Skeletal muscle cell (primary cell): Measurements from ENCODE around the gene EPG5.
"Not testable (repeated sequence)": the region's sequence is repeated elsewhere in the genome, so short reads cannot be mapped to it uniquely, and the experiment has no call there.

ENCODE experiments used
- DNase-seq: peaks from one replicate; pipeline ENCODE4 v3.0.0-alpha.2; 2010; ENCODE audit warnings: low read depth
- H3K4me3 ChIP-seq: 2 replicates; pipeline ENCODE4 v1.5.1; 2011; ENCODE audit warnings: low read depth, mild to moderate bottlenecking, control low read depth, low read length, moderate library complexity

EPG5 gene, protein sequence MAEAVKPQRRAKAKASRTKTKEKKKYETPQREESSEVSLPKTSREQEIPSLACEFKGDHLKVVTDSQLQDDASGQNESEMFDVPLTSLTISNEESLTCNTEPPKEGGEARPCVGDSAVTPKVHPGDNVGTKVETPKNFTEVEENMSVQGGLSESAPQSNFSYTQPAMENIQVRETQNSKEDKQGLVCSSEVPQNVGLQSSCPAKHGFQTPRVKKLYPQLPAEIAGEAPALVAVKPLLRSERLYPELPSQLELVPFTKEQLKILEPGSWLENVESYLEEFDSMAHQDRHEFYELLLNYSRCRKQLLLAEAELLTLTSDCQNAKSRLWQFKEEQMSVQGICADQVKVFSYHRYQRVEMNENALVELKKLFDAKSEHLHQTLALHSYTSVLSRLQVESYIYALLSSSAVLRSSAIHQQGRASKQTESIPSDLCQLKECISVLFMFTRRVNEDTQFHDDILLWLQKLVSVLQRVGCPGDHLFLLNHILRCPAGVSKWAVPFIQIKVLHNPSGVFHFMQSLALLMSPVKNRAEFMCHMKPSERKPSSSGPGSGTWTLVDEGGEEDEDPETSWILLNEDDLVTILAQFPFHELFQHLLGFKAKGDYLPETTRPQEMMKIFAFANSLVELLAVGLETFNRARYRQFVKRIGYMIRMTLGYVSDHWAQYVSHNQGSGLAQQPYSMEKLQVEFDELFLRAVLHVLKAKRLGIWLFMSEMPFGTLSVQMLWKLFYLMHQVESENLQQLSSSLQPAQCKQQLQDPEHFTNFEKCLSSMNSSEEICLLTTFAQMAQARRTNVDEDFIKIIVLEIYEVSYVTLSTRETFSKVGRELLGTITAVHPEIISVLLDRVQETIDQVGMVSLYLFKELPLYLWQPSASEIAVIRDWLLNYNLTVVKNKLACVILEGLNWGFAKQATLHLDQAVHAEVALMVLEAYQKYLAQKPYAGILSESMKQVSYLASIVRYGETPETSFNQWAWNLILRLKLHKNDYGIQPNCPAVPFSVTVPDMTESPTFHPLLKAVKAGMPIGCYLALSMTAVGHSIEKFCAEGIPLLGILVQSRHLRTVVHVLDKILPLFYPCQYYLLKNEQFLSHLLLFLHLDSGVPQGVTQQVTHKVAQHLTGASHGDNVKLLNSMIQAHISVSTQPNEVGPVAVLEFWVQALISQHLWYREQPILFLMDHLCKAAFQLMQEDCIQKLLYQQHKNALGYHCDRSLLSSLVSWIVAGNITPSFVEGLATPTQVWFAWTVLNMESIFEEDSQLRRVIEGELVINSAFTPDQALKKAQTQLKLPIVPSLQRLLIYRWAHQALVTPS (N-terminal part only)

DNA sequence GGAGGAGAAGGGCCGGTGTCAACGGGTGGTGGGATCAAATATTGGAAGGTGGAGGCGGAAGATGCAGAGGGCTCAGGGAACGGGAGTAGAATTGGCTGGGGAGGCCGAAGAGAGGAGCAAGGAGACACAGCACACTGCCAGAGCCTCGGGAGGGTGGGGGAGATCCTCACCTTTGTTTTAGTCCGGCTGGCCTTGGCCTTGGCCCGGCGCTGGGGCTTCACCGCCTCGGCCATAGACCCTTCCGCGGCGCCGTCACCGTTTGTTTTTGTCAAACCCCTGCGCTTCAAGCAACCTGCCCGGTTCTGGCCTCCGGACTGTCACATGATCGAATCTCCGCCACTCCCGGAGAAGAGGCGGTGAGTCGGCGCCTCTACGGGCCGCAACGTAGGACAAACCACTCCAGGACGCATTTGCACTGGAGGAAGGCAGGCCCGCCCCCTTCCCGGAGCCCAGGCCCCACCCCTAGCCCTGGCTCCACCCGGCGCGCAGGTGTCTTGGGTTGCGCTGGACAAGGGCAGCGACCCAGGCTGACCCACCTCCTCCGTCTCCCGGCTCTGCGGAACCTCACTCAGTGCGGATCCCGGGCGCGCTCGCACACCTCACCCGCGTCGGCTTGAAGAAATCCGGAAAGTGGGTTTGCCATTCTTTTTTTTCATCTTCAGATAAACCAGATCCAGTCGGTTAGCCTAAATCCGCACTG lies at the start of gene EPG5:
Gene EPG5, minus strand, starts transcription at position 323 of the 700 bp plus-strand sequence. Its CDS starts 90 bp downstream, at position 233.
- peak within 1 kb of the TSS; percentile 80 for H3K4me3 ChIP-seq
- DNase-seq, result peak; percentile 83

DNA sequence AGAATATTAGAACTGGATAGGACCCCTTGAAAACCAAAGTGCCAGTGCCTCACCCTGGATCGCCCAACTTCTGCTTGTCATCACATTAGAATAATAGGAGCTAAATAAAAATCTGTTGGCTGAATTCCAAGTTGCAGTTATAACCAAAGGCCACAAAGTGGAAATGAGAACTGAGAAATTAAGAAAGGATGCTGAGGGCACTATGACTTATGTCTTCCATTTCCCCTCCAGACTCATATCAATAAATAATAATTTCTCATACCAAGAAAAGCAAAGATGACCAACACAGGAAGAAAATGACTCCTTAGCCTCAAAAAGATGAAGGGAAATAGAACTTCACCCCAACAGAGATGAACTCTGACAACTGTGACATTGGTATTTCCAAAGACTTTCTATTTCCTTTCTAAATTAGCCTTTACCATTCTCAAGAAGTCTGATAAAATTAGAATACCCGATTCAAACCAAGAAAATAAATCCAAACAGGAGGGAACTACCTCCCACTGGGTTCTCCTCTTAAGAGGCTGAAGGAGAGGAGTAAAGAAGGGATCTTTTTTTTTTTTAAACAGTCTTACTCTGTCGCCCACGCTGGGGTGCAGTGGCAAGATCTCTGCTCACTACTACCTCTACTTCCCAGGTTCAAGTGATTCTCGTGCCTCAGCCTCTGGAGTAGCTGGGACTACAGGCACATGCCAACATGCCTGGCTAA lies 46.5 kb upstream of the EPG5 start:
- no peak for DNase-seq
- H3K4me3 ChIP-seq, result no peak overlapping the region

DNA sequence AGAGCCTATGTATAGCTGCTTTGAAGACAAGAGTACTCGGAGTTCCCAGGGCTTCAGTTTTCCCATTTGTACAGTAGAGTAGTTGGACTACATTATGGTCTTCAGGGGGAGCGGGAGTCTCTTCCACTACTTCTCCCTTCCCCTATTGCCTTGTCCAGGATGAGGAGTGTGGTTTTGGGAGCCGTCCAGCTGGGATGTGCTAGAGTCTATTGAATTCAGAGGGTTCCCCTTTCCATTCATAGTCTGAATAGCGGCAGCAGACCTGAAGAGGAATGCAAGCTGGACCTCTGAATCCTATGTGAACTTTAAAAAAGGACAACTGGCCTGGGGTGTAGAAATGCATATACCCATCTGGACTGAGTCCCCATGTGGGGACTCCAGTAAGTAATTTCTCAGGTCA lies 43.5 kb upstream of the EPG5 start:
- DNase-seq, result no peak
- no peak overlapping the region for H3K4me3 ChIP-seq

DNA sequence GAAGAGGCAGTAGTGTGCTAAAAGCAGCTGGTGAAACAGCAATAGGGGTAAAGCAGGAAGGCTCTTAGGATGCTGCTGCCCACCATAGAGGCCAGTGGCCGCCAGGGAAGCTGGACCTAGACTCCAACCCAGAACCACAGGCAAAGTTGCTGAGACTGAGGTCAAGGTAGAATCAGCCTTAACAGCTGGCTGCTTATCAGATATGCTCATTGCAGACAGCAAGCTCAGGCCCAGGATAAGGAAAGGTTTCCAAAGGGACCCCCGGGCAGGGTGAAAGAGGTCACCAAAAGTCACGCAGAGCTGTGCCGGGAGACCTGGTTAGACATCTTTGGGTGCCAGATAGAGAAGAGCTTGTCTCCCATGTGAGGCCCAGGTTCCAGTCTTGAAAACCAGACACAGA lies 42.9 kb upstream of the EPG5 start:
- no peak overlapping the region for H3K4me3 ChIP-seq
- DNase-seq, result no peak

DNA sequence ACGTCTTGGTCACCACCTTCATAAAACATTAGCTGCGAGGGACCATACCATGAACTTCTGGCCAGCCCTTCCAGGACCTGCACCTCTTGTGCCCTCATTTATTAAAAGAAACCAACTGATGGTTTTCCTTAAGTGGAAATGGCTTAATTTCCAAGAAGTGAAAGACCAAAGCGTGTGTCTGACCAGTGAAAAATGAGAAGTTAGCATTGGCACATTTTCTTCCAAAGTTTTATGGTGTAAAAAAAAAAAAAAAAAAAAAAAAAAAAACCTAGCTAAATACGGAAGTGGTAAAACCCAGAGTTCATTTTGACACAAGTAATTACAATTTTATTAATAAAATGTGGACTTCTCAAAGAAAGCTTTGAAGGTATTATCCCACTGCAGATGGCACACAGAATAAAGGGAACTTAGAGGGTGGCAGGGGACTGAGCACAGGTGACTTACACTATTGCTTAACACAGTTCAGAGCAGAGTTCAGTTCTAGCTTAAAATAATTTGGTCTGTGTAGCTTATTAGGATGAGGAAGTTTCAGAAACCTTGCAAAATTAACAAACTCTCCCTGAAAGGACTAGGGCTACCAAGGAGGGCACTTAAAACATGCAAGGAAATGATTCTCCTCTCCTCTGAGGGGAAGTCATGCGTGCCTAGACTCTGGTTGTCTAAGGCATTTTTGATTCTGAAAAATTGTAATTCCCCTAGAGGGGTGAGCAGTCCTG lies 42.2 kb upstream of the EPG5 start:
- H3K4me3 ChIP-seq, result no peak overlapping the region
- no peak for DNase-seq

DNA sequence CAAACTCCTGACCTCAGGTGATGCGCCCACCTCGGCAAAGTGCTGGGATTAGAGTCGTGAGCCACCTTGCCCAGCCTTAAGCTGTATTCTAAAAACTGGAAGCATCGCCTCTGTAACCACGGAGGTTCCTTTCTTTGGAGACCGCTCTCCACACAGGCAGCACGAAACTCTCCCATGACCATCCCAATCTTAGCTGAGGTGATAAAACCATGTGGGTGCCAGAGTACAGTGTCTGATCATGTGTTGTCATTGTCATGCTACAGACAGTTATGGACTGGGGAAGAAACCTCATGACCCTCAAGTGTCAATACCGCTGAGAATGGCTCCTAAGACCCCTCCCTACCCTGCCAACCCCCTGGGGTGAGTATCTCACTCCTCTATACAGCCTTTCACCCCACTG lies 41.4 kb upstream of the EPG5 start:
- DNase-seq, result no peak
- no peak overlapping the region for H3K4me3 ChIP-seq

DNA sequence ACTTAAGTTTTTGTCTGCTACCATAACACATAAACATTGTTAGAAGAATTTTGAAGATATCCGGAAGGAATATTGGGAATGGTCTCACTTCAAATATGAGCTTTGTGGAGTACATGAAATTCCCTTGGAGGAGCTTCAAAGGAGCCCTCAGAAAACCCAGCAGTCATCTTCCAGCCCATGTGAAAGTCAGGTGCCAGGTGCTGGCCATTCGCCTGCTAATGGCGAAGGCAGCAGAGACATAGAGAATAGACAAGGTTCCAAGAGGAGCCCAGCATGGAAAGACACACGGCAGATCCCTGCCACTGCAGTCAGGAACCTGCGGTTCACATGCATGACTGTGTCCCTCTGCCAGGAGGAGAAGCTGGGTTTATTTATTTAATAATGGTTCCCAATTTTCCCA lies 40.0 kb upstream of the EPG5 start:
- DNase-seq, result no peak
- H3K4me3 ChIP-seq, result no peak overlapping the region

DNA sequence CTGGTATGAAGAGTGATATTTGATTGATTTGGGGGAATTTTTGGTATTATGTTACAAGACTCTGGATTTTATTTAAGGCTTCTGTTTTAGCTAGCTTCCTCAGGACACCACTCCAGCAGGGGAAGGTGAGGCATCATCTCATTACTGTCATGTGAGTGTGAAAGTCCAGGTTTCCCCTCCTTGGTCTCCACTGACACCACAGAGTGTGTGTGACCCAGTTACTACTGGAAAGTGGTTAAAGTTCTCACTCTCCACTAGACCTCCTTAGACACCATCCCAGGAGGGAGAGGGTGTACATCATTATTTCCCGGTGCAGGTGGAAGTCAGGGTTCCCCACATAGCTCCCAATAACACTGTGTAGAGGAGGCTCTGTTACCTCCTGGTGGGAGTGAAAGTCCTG lies 35.8 kb upstream of the EPG5 start:
- no peak overlapping the region for H3K4me3 ChIP-seq
- DNase-seq, result no peak

DNA sequence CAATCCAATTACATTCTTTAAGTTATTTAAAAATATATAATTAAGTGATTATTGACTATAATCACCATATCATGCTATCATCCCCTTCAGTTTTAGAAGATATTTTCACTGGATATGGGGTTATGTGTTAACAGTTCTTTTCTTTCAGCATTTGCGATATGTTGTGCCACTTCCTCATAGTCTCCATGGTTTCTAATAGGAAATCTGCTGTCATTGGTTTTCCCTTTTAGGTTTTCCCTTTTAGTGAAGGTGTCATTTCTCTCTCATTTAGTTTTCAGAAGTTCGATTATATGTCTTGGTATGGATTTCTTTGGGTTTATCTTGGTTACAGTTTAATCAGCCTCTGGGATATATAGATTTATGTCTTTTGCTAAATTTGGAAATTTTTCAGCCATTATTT lies 34.8 kb upstream of the EPG5 start:
- no peak for DNase-seq
- no peak overlapping the region for H3K4me3 ChIP-seq

DNA sequence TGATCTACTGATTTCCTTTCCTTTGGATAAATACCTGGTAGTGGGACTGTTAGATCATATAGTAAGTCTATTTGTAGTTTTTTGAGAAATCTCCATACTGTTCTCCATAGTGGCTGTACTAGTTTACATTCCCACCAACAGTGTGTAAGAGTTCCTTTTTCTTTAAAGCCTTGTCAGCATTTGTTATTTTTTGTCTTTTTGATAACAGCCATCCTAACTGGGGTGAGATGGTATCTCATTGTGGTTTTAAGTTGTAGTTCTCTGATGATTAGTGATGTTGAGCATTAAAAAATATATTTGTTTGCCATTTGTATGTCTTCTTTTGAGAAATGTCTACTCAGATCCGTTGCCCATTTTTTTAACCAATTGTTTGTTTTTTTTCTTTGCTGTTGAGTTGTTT lies 33.9 kb upstream of the EPG5 start:
- no peak for DNase-seq
- H3K4me3 ChIP-seq, result no peak overlapping the region

DNA sequence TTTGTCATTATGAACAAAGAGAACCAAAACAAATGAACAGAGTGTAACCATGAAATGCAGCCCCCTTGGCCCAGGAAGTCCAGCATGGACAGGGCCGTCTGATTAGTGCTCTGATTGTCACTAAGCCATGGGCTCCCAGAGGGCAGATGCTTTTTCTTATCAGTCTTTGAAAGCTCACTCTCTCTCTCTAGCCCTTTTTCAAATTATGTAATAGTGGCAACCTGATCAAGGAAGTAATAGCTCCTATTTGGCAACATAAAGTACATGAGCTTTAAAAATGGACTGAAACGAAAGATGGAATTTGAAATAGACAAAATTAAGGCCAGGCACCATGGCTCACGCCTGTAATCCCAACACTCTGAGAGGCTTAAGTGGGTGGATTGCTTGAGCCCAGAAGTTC lies 32.4 kb upstream of the EPG5 start:
- no peak for DNase-seq
- no peak overlapping the region for H3K4me3 ChIP-seq

DNA sequence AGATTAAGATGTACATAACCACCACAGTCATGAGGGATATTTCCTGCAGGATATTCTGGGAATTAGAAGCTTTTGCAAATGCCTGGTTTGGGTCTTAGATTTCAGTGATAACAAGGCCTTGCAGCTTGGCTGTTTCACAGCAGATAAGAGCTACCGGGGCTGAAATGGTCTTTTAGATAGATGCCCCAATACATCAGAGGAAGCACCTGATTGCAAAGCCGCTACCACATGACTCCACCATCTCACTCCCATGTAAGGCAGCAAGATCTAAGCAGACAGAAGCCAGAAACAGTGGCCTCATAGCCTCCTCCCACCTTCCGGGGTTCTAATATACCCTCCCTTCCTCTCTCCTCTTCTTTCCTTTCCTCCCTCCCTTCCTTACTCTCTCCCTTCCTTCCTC lies 31.1 kb upstream of the EPG5 start:
- no peak for DNase-seq
- no peak overlapping the region for H3K4me3 ChIP-seq

DNA sequence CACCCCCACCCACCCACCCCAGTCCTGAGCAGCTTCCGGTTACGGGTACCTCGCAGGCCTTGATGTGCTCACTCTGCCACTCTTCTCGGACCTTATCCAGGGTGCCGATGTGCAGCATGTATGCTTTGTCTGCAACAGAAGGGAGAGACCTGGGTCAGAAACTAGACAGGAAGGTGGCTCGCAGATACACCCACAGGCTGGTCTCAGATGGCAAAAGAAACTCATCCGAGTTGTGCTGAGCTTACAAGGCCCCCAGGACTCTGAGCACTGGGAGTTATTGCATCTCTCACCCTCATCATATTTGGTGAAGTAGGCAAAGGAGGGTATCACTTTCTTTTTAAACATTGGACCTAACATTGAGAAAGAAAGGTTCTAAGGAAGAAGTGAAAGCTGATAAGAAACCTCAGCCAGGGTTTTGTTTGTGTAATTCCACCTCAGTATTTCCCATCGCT lies 30.6 kb upstream of the EPG5 start:
- DNase-seq, result no peak
- no peak overlapping the region for H3K4me3 ChIP-seq

DNA sequence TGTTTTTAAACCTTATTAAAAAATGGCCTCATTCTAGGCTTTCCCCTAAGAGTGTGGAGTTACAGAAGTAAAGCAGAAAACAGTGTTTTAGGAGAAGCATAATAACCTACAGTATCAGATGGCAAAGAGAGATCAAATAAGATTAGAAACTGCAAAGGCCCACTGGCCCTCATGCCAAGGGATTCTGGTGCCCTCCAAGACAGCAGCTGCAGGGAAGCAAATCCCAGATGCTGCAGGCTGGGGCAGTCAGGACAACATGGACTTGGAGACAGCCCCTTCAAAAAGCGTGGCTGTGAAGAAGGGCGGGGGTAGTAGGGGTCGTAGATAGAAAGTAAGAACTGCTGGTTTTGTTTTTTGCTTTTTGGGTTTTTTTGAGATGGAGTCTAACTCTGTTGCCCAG lies 28.3 kb upstream of the EPG5 start:
- no peak overlapping the region for H3K4me3 ChIP-seq
- no peak for DNase-seq

DNA sequence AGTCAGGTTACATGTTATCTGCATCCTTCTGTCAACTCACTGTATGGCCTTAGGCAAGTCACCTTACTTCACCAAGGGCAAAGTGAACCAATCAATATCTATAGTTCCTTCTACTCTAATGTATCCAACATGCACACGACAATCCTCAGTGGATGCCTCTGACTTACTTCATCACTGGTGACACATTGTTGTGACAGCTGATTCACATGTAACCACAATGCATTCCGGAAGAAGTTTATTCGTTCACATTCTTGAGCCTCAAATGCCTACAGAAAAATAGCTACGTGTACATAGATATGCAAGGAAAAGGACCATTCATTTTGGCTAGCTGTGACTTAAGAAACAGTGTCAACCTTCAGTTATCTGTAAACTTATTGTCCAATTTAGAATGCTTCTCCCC lies 26.3 kb upstream of the EPG5 start:
- peak; percentile 47 for DNase-seq
- H3K4me3 ChIP-seq, result no peak overlapping the region

DNA sequence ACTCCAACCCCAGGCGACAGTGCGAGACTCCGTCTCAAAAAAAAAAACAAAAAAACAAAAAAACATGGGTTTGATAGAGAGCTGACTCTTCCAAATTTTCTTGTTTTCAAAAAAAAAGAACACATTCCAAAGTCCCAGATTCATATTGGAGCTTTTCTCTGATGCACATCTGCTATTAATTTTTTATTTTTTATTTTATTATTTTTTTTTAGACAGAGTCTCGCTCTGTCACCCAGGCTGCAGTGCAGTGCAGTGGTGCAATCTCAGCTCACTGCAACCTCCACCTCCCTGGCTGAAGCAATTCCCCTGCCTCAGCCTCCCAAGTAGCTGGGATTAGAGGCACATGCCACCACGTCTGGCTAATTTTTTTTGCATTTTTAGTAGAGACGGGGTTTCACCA lies 25.4 kb upstream of the EPG5 start:
- DNase-seq, H3K4me3 ChIP-seq: not testable (repeated sequence)

DNA sequence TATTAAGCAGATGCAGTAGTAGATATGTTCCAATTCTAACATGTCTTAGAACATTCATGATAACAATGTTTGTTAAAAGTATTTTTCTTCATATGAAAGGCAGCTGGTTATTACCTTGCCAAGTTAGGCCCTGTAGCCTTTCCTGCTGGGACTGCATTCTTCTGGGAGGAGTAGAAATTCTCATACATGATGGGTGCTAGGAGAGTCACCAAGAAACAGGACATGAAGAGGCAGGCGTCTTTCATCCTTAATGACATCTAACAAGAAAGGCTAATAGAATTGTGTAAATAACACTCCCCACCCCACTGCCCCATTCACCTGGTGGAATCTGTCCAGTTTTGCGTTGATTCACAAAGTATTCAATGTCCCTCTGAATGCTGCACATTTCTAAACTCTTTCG lies 24.7 kb upstream of the EPG5 start:
- H3K4me3 ChIP-seq, result no peak overlapping the region
- DNase-seq, result no peak
